DOHH2 (cell line): ENCODE data around the gene PARP8.

ENCODE experiments used
- EZH2phosphoT487 ChIP-seq: fragments of 200-600 bp; sonication (generic); IDR thresholded peaks from 2 replicates; pipeline ENCODE4 v1.6.1; 2017; ENCODE audit warnings: borderline replicate concordance, mild to moderate bottlenecking, antibody characterized with exemption, low read length, moderate library complexity, mixed read lengths
- TF ChIP-seq, protein P1 (sequence below): fragments of 200-600 bp; sonication (generic); IDR thresholded peaks from one replicate; pipeline ENCODE4 v1.5.1; 2014; ENCODE audit warnings: antibody characterized with exemption, mild to moderate bottlenecking, low read depth, low read length; ENCODE audit not compliant: poor library complexity, severe bottlenecking

DNA sequence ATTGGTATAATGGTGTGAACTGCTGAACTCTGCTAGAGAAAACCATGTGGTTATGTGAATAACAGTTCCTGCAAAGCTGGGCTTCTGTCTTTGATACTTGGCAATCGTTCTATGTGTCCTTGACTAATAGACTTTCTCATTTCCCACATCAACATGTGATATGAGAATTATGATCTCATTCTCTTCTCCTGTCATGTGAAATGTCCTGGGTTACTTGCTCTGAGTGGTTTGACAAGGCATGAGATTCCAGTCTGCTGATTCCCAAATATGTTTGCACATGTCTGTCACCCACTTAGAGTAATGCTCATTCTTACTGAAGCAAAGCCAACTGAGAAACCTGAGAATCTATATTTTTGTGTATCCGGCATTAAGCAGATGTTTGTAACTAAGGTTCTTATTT, 141.2 kb downstream of the PARP8 start:
- TF ChIP-seq, protein P1, sequence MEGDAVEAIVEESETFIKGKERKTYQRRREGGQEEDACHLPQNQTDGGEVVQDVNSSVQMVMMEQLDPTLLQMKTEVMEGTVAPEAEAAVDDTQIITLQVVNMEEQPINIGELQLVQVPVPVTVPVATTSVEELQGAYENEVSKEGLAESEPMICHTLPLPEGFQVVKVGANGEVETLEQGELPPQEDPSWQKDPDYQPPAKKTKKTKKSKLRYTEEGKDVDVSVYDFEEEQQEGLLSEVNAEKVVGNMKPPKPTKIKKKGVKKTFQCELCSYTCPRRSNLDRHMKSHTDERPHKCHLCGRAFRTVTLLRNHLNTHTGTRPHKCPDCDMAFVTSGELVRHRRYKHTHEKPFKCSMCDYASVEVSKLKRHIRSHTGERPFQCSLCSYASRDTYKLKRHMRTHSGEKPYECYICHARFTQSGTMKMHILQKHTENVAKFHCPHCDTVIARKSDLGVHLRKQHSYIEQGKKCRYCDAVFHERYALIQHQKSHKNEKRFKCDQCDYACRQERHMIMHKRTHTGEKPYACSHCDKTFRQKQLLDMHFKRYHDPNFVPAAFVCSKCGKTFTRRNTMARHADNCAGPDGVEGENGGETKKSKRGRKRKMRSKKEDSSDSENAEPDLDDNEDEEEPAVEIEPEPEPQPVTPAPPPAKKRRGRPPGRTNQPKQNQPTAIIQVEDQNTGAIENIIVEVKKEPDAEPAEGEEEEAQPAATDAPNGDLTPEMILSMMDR = no peak
- no peak for TF ChIP-seq EZH2phosphoT487
